Suprapubic skin (tissue), 4 donors: Measurements from ENCODE around the gene NINJ1. TPM values are rescaled to one million over a fixed set of nuclear protein-coding genes. Genes with fewer than 3 reads are reported as not detected.

Experiments
- DNase-seq, 2 donors: peaks; one replicate each; pipeline ENCODE4 v3.0.0-alpha.2; 2019; ENCODE audit warnings: low spot score in 2 of 2
- H3K27ac ChIP-seq: fragments of 200-600 bp; sonication (generic); one replicate; pipeline ENCODE4 v1.5.1; 2019
- H3K27me3 ChIP-seq: fragments of 200-600 bp; sonication (generic); one replicate; pipeline ENCODE4 v1.5.1; 2019
- H3K36me3 ChIP-seq: fragments of 200-600 bp; sonication (generic); one replicate; pipeline ENCODE4 v1.5.1; 2019
- H3K4me1 ChIP-seq: fragments of 200-600 bp; sonication (generic); one replicate; pipeline ENCODE4 v1.5.1; 2019
- H3K4me3 ChIP-seq: fragments of 200-600 bp; sonication (generic); one replicate; pipeline ENCODE4 v1.5.1; 2019; ENCODE audit warnings: mild to moderate bottlenecking
- H3K9me3 ChIP-seq: fragments of 200-600 bp; sonication (generic); one replicate; pipeline ENCODE4 v1.5.1; 2019
- EP300 ChIP-seq: sonication (generic); formaldehyde crosslinking; IDR thresholded peaks from one replicate; pipeline ENCODE4 v1.6.1; 2017; ENCODE audit warnings: antibody characterized with exemption
- POLR2A ChIP-seq, 2 donors: fragments of 450-650 bp; IDR thresholded peaks; one replicate each; pipeline ENCODE4 v1.6.1; 2017; ENCODE audit warnings: antibody characterized with exemption in 2 of 2, mild to moderate bottlenecking in 2 of 2, moderate library complexity in 2 of 2
- POLR2AphosphoS5 ChIP-seq, 3 donors: sonication (generic); formaldehyde crosslinking; IDR thresholded peaks; one replicate each; pipeline ENCODE4 v1.6.1; 2017; ENCODE audit warnings: antibody characterized with exemption in 3 of 3
- WGBS: methylation state at CpG from one replicate; pipeline ENCODE4 v1.1.5; 2018; 5-methylcytosine and 5-hydroxymethylcytosine counted together
- total RNA-seq, 4 donors: library from RNA; depleted of rRNA; stranded (reverse); fragments of >200 nt; gene quantifications; one replicate each; pipeline ENCODE4 v1.1.0, GENCODE V29; 2016
- TF ChIP-seq, protein P1 (sequence below), 2 donors: fragments of 200-600 bp in 1 of 2; fragments of 450-650 bp in 1 of 2; sonication (generic) in 1 of 2; IDR thresholded peaks; one replicate each; pipeline ENCODE4 v1.5.1; 2016 to 2019; ENCODE audit warnings: antibody characterized with exemption in 2 of 2, mild to moderate bottlenecking in 1 of 2, moderate library complexity in 1 of 2

Gene NINJ1
- total RNA-seq, 4 donors from 2014 or later, result 88.3 to 158 (median 113) TPM

DNA sequence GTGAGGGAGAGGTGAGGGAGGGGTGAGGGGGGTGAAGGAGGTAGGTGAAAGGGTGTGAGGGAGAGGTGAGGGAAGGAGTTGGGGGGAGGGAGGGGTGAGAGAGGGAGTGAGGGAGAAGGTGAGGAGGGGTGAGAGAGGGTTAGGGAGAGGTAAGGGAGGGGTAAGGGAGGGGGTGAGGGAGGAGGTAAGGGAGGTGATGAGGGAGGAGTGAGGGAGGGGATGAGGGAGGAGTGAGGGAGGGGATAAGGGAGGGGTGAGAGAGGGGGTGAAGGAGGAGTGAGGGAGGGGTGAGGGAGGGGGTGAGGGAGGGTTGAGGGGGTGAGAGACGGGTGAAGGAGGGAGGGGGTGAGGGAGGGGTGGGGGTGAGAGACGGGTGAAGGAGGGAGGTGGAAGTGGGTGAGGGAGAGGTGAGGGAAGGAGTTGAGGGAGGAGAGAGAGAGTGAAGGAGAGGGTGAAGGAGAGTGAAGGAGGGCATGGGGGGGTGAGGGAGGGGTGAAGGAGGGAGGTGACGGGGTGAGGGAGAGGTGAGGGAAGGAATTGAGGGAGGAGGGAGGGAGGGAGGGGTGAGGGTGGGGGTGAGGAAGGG, 18.5 kb downstream of the NINJ1 start:
- Histone ChIP-seq H3K27me3 (no peaks in the 10 kb centered on the region), H3K9me3 (no peaks in the 10 kb centered on the region), H3K27ac (no peak overlapping the region), H3K4me3 (no peak overlapping the region), H3K4me1 (peaks cover 28% of the 10 kb centered on the region), H3K36me3 (peaks cover 40% of the 10 kb centered on the region)
- 38% methylated on average over 2 of the region's 3 CpGs for WGBS
- TF ChIP-seq POLR2AphosphoS5 (IDR thresholded peaks at IDR 0.05), result no peak
- no peak for TF ChIP-seq EP300
- TF ChIP-seq POLR2A (IDR thresholded peaks at IDR 0.05), result no peak
- DNase-seq, result peak in 1 of 2 donors; percentile 20

DNA sequence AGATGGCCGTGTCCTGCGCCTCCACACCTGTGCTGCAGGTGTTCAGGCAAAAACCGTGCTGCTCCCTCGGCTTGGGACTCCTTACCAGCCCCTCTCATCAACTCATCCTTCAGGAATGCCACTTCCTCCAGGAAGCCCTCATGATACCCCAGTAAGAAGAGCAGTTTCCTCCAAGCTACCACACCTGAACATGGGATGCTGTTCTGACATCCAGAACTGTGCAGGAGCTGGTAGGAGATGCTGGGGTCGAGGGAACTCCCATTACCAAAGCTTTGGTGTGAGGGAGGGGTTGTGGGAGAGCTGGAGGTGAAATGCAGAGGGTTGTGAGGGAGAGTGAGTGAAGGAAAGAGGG, 19.1 kb downstream of the NINJ1 start:
- DNase-seq, result no peak
- Histone ChIP-seq H3K36me3 (peaks cover 46% of the 10 kb centered on the region), H3K9me3 (no peaks in the 10 kb centered on the region), H3K27ac (no peak overlapping the region), H3K4me1 (peaks cover 22% of the 10 kb centered on the region), H3K4me3 (no peak overlapping the region), H3K27me3 (no peaks in the 10 kb centered on the region)
- TF ChIP-seq, protein P1, sequence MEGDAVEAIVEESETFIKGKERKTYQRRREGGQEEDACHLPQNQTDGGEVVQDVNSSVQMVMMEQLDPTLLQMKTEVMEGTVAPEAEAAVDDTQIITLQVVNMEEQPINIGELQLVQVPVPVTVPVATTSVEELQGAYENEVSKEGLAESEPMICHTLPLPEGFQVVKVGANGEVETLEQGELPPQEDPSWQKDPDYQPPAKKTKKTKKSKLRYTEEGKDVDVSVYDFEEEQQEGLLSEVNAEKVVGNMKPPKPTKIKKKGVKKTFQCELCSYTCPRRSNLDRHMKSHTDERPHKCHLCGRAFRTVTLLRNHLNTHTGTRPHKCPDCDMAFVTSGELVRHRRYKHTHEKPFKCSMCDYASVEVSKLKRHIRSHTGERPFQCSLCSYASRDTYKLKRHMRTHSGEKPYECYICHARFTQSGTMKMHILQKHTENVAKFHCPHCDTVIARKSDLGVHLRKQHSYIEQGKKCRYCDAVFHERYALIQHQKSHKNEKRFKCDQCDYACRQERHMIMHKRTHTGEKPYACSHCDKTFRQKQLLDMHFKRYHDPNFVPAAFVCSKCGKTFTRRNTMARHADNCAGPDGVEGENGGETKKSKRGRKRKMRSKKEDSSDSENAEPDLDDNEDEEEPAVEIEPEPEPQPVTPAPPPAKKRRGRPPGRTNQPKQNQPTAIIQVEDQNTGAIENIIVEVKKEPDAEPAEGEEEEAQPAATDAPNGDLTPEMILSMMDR (IDR thresholded peaks at IDR 0.05), result no peak
- no peak for TF ChIP-seq POLR2A (IDR thresholded peaks at IDR 0.05)
- TF ChIP-seq EP300, result no peak
- TF ChIP-seq POLR2AphosphoS5 (IDR thresholded peaks at IDR 0.05), result no peak
- WGBS, result 85% methylated on average over 5 of the region's 5 CpGs

DNA sequence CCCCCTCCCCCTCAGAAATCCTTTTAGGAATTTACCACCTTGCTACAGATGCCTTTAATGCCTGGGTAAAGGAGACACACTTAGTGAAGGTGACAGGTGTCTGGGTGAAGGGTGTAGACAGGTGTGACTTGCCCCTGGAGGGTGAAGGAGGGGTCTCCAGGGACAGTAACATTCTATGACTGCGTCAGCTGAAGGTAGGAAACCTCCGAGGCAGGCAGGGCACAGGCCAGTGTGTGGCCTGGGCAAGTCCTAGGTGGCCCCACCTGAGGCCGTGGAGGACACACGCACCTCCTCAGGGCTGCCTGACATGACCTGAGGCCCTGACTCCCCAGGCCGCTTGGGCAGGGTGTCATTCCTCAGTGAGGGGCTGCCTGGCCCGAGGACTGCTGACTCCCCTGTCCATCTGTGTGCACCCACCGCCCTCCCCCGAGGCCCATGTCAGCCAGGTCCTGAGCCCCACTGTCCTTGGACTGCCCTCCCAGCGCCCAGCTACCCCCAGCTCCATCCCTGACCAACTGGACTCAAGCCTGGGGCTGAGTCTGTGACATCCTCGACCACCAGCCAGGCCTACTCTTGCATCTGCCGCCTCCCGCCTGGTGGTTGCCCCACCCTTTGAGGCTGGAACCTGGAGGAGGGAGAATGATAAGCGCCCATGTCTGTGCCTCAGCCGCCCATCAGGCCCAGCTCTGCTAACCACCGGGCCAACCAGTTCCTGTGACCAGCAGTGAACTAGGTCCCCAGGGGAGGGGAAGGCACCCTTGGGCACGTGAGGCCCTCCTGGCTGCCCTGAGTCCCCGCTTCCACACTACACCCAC, 19.7 kb downstream of the NINJ1 start:
- Histone ChIP-seq H3K4me3 (no peak overlapping the region), H3K27ac (no peak overlapping the region), H3K4me1 (peaks cover 22% of the 10 kb centered on the region), H3K9me3 (no peaks in the 10 kb centered on the region), H3K27me3 (no peaks in the 10 kb centered on the region), H3K36me3 (peaks cover 49% of the 10 kb centered on the region)
- 73% methylated on average over 11 of the region's 17 CpGs for WGBS
- TF ChIP-seq, protein P1 (IDR thresholded peaks at IDR 0.05), result no peak
- peak; percentile 66 to 73 for DNase-seq

DNA sequence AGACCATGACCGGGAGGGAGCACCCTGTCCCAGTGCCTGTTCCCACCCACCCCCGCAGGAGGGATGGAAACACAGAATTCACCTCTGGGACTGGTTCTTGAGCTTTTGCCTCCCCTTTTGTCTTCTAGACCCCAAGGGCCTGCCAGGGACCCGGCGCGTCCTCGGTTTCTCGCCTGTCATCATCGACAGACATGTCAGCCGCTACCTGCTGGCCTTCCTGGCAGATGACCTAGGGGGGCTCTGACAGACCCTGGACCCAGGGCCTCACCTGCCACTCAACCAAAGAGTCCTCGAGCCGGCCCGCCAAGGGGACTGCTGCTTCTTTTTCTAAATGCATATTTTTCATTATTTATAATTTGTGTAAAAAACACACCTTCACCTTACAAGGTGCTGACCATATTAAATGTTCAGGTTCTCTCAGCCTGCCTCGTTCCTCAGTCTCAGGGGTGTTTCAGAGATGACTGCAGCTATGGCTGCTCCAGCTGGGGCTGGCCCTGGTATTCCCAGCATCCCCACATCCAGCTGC, 21.1 kb downstream of the NINJ1 start:
- peak in 1 of 2 donors; percentile 56 for DNase-seq
- TF ChIP-seq, protein P1 (IDR thresholded peaks at IDR 0.05), result no peak
- TF ChIP-seq EP300 (no peak), POLR2A (IDR thresholded peaks at IDR 0.05) (no peak), POLR2AphosphoS5 (IDR thresholded peaks at IDR 0.05) (no peak)
- Histone ChIP-seq H3K27ac (no peak overlapping the region), H3K27me3 (no peaks in the 10 kb centered on the region), H3K9me3 (no peaks in the 10 kb centered on the region), H3K4me3 (no peak overlapping the region), H3K36me3 (peaks cover 58% of the 10 kb centered on the region), H3K4me1 (peaks cover 31% of the 10 kb centered on the region)
- WGBS, result 92% methylated on average over 13 of the region's 13 CpGs

DNA sequence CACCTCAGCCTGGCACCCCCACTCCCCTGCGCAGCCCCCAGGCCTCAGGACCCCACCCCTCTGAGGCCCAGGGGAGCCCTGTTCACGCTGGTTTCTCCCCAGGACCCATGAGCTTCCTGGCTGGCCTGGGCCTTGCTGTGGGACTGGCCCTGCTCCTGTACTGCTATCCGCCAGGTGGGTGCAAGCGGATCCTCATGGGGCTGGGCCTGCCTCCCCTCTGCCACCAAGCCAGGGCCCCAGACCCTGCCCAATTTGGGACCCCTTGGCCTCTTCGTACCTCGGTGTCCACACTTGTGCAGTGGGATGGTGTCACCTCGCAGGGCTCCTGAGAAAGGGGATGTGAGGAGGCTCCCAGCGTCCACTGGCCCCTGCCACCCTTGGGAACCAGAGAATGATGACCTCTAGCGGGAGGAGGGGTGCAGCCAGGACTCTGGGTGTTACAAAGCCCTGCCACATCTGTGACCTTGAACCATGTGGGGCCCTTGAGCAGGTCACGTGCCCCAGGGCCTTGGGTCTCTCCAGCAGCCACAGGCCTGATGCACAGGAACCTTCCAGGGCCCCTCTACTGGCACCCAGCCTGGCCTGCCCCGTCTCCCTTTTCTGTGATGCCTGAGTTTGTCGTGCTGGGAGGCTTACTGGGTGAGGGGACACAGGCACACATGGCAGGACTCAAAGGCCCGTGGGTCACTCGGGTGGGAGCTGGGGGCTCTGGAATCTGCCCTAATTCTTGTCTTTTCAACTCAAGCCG, 21.8 kb downstream of the NINJ1 start:
- WGBS, result 97% methylated on average over 5 of the region's 15 CpGs
- peak; percentile 60 to 77 for DNase-seq

More for the DNA sequence above, 21.8 kb downstream of the NINJ1 start:
- H3K27ac ChIP-seq, result no peak overlapping the region
- no peak overlapping the region for H3K4me3 ChIP-seq
- no peaks in the 10 kb centered on the region for H3K9me3 ChIP-seq
- H3K36me3 ChIP-seq, result peaks cover 63% of the 10 kb centered on the region
- H3K4me1 ChIP-seq, result peaks cover 31% of the 10 kb centered on the region
- TF ChIP-seq EP300 (no peak), POLR2AphosphoS5 (IDR thresholded peaks at IDR 0.05) (no peak), POLR2A (IDR thresholded peaks at IDR 0.05) (no peak)
- TF ChIP-seq, protein P1 (IDR thresholded peaks at IDR 0.05), result no peak
- no peaks in the 10 kb centered on the region for H3K27me3 ChIP-seq
